Neural progenitor cell (in vitro differentiated cells): ENCODE measurements around the gene AFF2. TPM values are rescaled to one million over a fixed set of nuclear protein-coding genes. Genes with fewer than 3 reads are reported as not detected.

Experiments used
- DNase-seq: peaks from one replicate; pipeline ENCODE4 v3.0.0-alpha.2; 2016; ENCODE audit warnings: low spot score
- H2AFZ ChIP-seq: fragments of 200-600 bp; sonication (generic); replicated peaks from 2 replicates; pipeline ENCODE4 v1.6.1; 2016; ENCODE audit warnings: antibody characterized with exemption
- H3F3A ChIP-seq: fragments of 200-600 bp; sonication (generic); 2 replicates; pipeline ENCODE4 v1.6.1; 2016; ENCODE audit warnings: antibody characterized with exemption, low read depth
- H3K27ac ChIP-seq: fragments of 200-600 bp; sonication (generic); 2 replicates; pipeline ENCODE4 v1.5.1; 2016; ENCODE audit warnings: mild to moderate bottlenecking
- H3K27me3 ChIP-seq: fragments of 200-600 bp; sonication (generic); 2 replicates; pipeline ENCODE4 v1.6.1; 2016; ENCODE audit warnings: mild to moderate bottlenecking, moderate library complexity
- H3K36me3 ChIP-seq: fragments of 200-600 bp; sonication (generic); 2 replicates; pipeline ENCODE4 v1.5.1; 2016
- H3K4me1 ChIP-seq: fragments of 200-600 bp; sonication (generic); 2 replicates; pipeline ENCODE4 v1.6.1; 2016; ENCODE audit warnings: mixed run types
- H3K4me2 ChIP-seq: fragments of 200-600 bp; sonication (generic); 2 replicates; pipeline ENCODE4 v1.6.1; 2016
- H3K4me3 ChIP-seq: fragments of 200-600 bp; sonication (generic); 2 replicates; pipeline ENCODE4 v1.5.1; 2016
- H3K79me2 ChIP-seq: fragments of 200-600 bp; sonication (generic); 2 replicates; pipeline ENCODE4 v1.6.1; 2016; ENCODE audit warnings: low read depth
- H3K9ac ChIP-seq: fragments of 200-600 bp; sonication (generic); 2 replicates; pipeline ENCODE4 v1.6.1; 2016
- H3K9me3 ChIP-seq: fragments of 200-600 bp; sonication (generic); 2 replicates; pipeline ENCODE4 v1.5.1; 2016; ENCODE audit warnings: low read depth
- H4K20me1 ChIP-seq: fragments of 200-600 bp; sonication (generic); 2 replicates; pipeline ENCODE4 v1.6.1; 2016; ENCODE audit warnings: low read depth
- H3K27ac Mint-ChIP-seq: 3 replicates; pipeline ENCODE4 v1.8.0; 2021; ENCODE audit warnings: mixed read lengths
- H3K27me3 Mint-ChIP-seq: 2 replicates; pipeline ENCODE4 v1.8.0; 2022; ENCODE audit warnings: low read depth, mild to moderate bottlenecking, inconsistent platforms, moderate library complexity, mixed read lengths; ENCODE audit not compliant: insufficient read depth
- H3K36me3 Mint-ChIP-seq: 3 replicates; pipeline ENCODE4 v1.8.0; 2021; ENCODE audit warnings: mixed read lengths
- H3K4me1 Mint-ChIP-seq: 3 replicates; pipeline ENCODE4 v1.8.0; 2021; ENCODE audit warnings: mixed read lengths
- H3K4me3 Mint-ChIP-seq: 3 replicates; pipeline ENCODE4 v1.8.0; 2021; ENCODE audit warnings: mild to moderate bottlenecking, moderate library complexity, mixed read lengths
- H3K9me3 Mint-ChIP-seq: 3 replicates; pipeline ENCODE4 v1.8.0; 2020; ENCODE audit warnings: mixed read lengths
- EZH2 ChIP-seq: fragments of 200-600 bp; sonication (generic); IDR thresholded peaks from 2 replicates; pipeline ENCODE4 v1.6.1; 2017; ENCODE audit warnings: antibody characterized with exemption, mild to moderate bottlenecking, moderate library complexity
- EZH2phosphoT487 ChIP-seq: fragments of 200-600 bp; sonication (generic); IDR thresholded peaks from 2 replicates; pipeline ENCODE4 v1.6.1; 2017; ENCODE audit warnings: antibody characterized with exemption
- total RNA-seq: library from RNA; depleted of rRNA; stranded (reverse); fragments of >200 nt; gene quantifications from 2 replicates; pipeline ENCODE4 v1.2.3, GENCODE V29; 2015; ENCODE audit warnings: low replicate concordance
- TF ChIP-seq, protein P1 (sequence below): fragments of 200-600 bp; sonication (generic); IDR thresholded peaks from 2 replicates; pipeline ENCODE4 v1.5.1; 2017; ENCODE audit warnings: antibody characterized with exemption, mild to moderate bottlenecking

Gene AFF2
- total RNA-seq, 1 donor from 2014 or later = 13.5 TPM

GRCh38 chrX:148574237-148574973 lies 74.0 kb downstream of the AFF2 start:
- Histone ChIP-seq H3K4me1 (no peaks in the 10 kb centered on the region), H3K9me3 (no peaks in the 10 kb centered on the region), H3K79me2 (no peaks in the 10 kb centered on the region), H3F3A (no peaks in the 10 kb centered on the region), H2AFZ (no peak overlapping the region), H3K36me3 (no peaks in the 10 kb centered on the region), H3K4me3 (no peak overlapping the region), H3K4me2 (no peak overlapping the region), H4K20me1 (no peaks in the 10 kb centered on the region), H3K27me3 (no peaks in the 10 kb centered on the region), H3K27ac (no peak overlapping the region), H3K9ac (no peak overlapping the region)
- no peaks in the 10 kb centered on the region for H3K9me3 Mint-ChIP-seq
- TF ChIP-seq EZH2phosphoT487 = no peak
- TF ChIP-seq, protein P1, sequence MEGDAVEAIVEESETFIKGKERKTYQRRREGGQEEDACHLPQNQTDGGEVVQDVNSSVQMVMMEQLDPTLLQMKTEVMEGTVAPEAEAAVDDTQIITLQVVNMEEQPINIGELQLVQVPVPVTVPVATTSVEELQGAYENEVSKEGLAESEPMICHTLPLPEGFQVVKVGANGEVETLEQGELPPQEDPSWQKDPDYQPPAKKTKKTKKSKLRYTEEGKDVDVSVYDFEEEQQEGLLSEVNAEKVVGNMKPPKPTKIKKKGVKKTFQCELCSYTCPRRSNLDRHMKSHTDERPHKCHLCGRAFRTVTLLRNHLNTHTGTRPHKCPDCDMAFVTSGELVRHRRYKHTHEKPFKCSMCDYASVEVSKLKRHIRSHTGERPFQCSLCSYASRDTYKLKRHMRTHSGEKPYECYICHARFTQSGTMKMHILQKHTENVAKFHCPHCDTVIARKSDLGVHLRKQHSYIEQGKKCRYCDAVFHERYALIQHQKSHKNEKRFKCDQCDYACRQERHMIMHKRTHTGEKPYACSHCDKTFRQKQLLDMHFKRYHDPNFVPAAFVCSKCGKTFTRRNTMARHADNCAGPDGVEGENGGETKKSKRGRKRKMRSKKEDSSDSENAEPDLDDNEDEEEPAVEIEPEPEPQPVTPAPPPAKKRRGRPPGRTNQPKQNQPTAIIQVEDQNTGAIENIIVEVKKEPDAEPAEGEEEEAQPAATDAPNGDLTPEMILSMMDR = no peak
- no peak for TF ChIP-seq EZH2
- no peak overlapping the region for H3K27ac Mint-ChIP-seq
- H3K36me3 Mint-ChIP-seq = no peaks in the 10 kb centered on the region
- peaks cover 4% of the 10 kb centered on the region for H3K4me1 Mint-ChIP-seq
- no peak overlapping the region for H3K4me3 Mint-ChIP-seq
- DNase-seq = no peak
- peaks cover 4% of the 10 kb centered on the region for H3K27me3 Mint-ChIP-seq

DNA sequence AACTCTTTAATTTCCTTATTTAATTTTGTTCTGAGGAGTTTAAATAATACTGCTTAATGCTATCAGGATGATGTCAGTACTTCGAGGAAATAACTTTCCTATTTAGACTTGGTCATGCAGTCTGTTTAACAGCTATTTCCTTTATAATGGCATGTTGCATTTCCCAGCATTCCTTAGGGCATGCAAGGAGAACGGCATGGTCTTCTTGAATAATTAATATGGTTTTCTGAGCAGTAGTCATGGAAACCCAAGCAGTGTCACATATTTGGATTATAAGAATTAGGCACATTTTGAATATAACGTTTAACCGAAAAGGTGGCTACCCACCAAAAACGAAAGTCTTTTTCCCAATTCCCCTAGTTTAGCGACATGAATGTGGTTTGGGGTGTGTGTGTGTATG lies 76.0 kb downstream of the AFF2 start:
- no peaks in the 10 kb centered on the region for H3K4me1 ChIP-seq
- H3K4me3 Mint-ChIP-seq = no peak overlapping the region
- H3K4me1 Mint-ChIP-seq = peaks cover 4% of the 10 kb centered on the region

GRCh38 chrX:148577741-148578140 lies 77.3 kb downstream of the AFF2 start:
- Histone ChIP-seq H3K4me1 (no peaks in the 10 kb centered on the region), H3K36me3 (no peaks in the 10 kb centered on the region), H3K9me3 (no peaks in the 10 kb centered on the region), H2AFZ (no peak overlapping the region), H3K4me2 (no peak overlapping the region), H3K9ac (no peak overlapping the region), H3K79me2 (no peaks in the 10 kb centered on the region), H3K27ac (no peak overlapping the region), H4K20me1 (no peaks in the 10 kb centered on the region), H3K4me3 (no peak overlapping the region), H3F3A (peaks cover 13% of the 10 kb centered on the region), H3K27me3 (no peaks in the 10 kb centered on the region)
- DNase-seq = no peak
- Mint-ChIP-seq H3K27ac (no peak overlapping the region), H3K36me3 (no peaks in the 10 kb centered on the region), H3K4me3 (no peak overlapping the region), H3K4me1 (peaks cover 4% of the 10 kb centered on the region), H3K9me3 (peaks cover 3% of the 10 kb centered on the region), H3K27me3 (peaks cover 4% of the 10 kb centered on the region)
- no peak for TF ChIP-seq EZH2
- TF ChIP-seq, protein P1 = no peak

More for the DNA sequence above, 76.0 kb downstream of the AFF2 start:
- Histone ChIP-seq H3K9me3 (no peaks in the 10 kb centered on the region), H3K27me3 (no peaks in the 10 kb centered on the region), H3K27ac (no peak overlapping the region), H3K9ac (no peak overlapping the region), H3F3A (peaks cover 9% of the 10 kb centered on the region), H3K4me3 (no peak overlapping the region), H2AFZ (no peak overlapping the region), H3K79me2 (no peaks in the 10 kb centered on the region), H4K20me1 (no peaks in the 10 kb centered on the region), H3K4me2 (no peak overlapping the region), H3K36me3 (no peaks in the 10 kb centered on the region)
- no peak for DNase-seq
- H3K9me3 Mint-ChIP-seq = no peaks in the 10 kb centered on the region
- H3K36me3 Mint-ChIP-seq = no peaks in the 10 kb centered on the region
- H3K27me3 Mint-ChIP-seq = peaks cover 4% of the 10 kb centered on the region
- H3K27ac Mint-ChIP-seq = no peak overlapping the region
- TF ChIP-seq EZH2phosphoT487 (no peak), EZH2 (no peak)
- TF ChIP-seq, protein P1 = no peak
